KBM-7 (cell line): Measurements from ENCODE around the gene TCP11L2.

Source experiments
- DNase-seq: peaks from one replicate; pipeline ENCODE4 v3.0.0-alpha.2; 2015
- in situ Hi-C: fragments of 300-500 bp; cut with MboI; formaldehyde crosslinking; loops from 2 replicates; pipeline ENCODE4 v1.14.3; 2020; ENCODE audit warnings: low sequenced_read_pairs, low pct_unique_long_range_greater_than_20kb, mixed read lengths

The TCP11L2 gene

GRCh38 chr12:106329231-106329982 is 26.9 kb downstream of the TCP11L2 start:
- in situ Hi-C loops = no loop called here
- DNase-seq = no peak

GRCh38 chr12:106331599-106331998 is 29.1 kb downstream of the TCP11L2 start:
- in situ Hi-C loops = no loop called here
- DNase-seq = no peak

GRCh38 chr12:106332536-106332935 is 30.0 kb downstream of the TCP11L2 start:
- in situ Hi-C loops = no loop called here
- peak; percentile 66 for DNase-seq

- no peak for DNase-seq
- in situ Hi-C loops = no loop called here
Measured at GRCh38 chr12:106333010-106333409, 30.5 kb downstream of the TCP11L2 start.

- in situ Hi-C loops = no loop called here
- DNase-seq = peak; percentile 70
Measured at GRCh38 chr12:106333756-106334155, 31.2 kb downstream of the TCP11L2 start.

GRCh38 chr12:106341086-106341877 is 38.7 kb downstream of the TCP11L2 start:
- no peak for DNase-seq
- in situ Hi-C loops = no loop called here

GRCh38 chr12:106342397-106343213 is 40.1 kb downstream of the TCP11L2 start:
- no peak for DNase-seq
- in situ Hi-C loops = no loop called here

GRCh38 chr12:106343214-106343528 is 40.6 kb downstream of the TCP11L2 start:
- no peak for DNase-seq
- in situ Hi-C loops = no loop called here

- no peak for DNase-seq
- in situ Hi-C loops = no loop called here
Measured at GRCh38 chr12:106344131-106344530, 41.6 kb downstream of the TCP11L2 start.

GRCh38 chr12:106345746-106346145 is 43.2 kb downstream of the TCP11L2 start:
- peak; percentile 68 for DNase-seq
- in situ Hi-C loops = no loop called here

- in situ Hi-C loops = no loop called here
- DNase-seq = no peak
Measured at GRCh38 chr12:106348411-106348810, 45.9 kb downstream of the TCP11L2 start.

GRCh38 chr12:106353175-106353574 is 50.6 kb downstream of the TCP11L2 start:
- no peak for DNase-seq
- in situ Hi-C loops = loop anchor here (25.0 kb wide), 1 partner anchor 116 kb away; the partner anchor contains the start of gene CKAP4

- in situ Hi-C loops = loop anchor here (25.0 kb wide), 1 partner anchor 120 kb away; the partner anchor contains the start of gene CKAP4
- DNase-seq = peak; percentile 97
Measured at GRCh38 chr12:106357549-106358395, 55.2 kb downstream of the TCP11L2 start, which contains the start of gene POLR3B. POLR3B (plus strand) TSS chr12:106357748; CDS start chr12:106357880, 132 bp downstream.

- DNase-seq = peak; percentile 88
- in situ Hi-C loops = loop anchor here (25.0 kb wide), 1 partner anchor 121 kb away; the partner anchor contains the start of gene CKAP4
Measured at GRCh38 chr12:106358396-106359241, 56.1 kb downstream of the TCP11L2 start.

- DNase-seq = no peak
- in situ Hi-C loops = loop anchor here (25.0 kb wide), 1 partner anchor 123 kb away; the partner anchor contains the start of gene CKAP4
Measured at GRCh38 chr12:106359646-106360399, 57.3 kb downstream of the TCP11L2 start.

- in situ Hi-C loops = loop anchor here (25.0 kb wide), 1 partner anchor 123 kb away; the partner anchor contains the start of gene CKAP4
- no peak for DNase-seq
Measured at GRCh38 chr12:106360400-106360994, 58.0 kb downstream of the TCP11L2 start.
